AG09309 (cell line): ENCODE results near the gene HTT.

ENCODE experiments used
- DNase-seq: peaks from one replicate; pipeline ENCODE4 v3.0.0-alpha.2; 2010; ENCODE audit warnings: low read depth
- H3K4me3 ChIP-seq: 2 replicates; pipeline ENCODE4 v1.5.1; 2011; ENCODE audit warnings: mild to moderate bottlenecking, low read depth, low read length, moderate library complexity; ENCODE audit not compliant: control insufficient read depth
- CTCF ChIP-seq: IDR thresholded peaks from 2 replicates; pipeline ENCODE4 v1.5.1; 2011; ENCODE audit warnings: mild to moderate bottlenecking, low read depth, low read length, inconsistent platforms; ENCODE audit not compliant: insufficient read depth, control insufficient read depth; ENCODE audit errors: missing control alignments

HTT gene

GRCh38 chr4:3246458-3247398, 172.2 kb downstream of the HTT start:
- no peak overlapping the region for H3K4me3 ChIP-seq
- no peak for DNase-seq
- no peak for TF ChIP-seq CTCF

- DNase-seq: no peak
- H3K4me3 ChIP-seq: no peak overlapping the region
- no peak for TF ChIP-seq CTCF
Observed at GRCh38 chr4:3247399-3248177, 173.1 kb downstream of the HTT start.

GRCh38 chr4:3248178-3248480, 173.6 kb downstream of the HTT start:
- no peak for DNase-seq
- no peak for TF ChIP-seq CTCF
- H3K4me3 ChIP-seq: no peak overlapping the region

- no peak for TF ChIP-seq CTCF
- DNase-seq: no peak
- H3K4me3 ChIP-seq: no peak within 1 kb of the TSS
Observed at GRCh38 chr4:3248811-3249661, 174.6 kb downstream of the HTT start, which contains the start of gene MSANTD1. TSS of gene MSANTD1 (plus strand) at chr4:3249159. CDS start at chr4:3249223, 64 bp downstream.

- DNase-seq: no peak
- H3K4me3 ChIP-seq: no peak overlapping the region
- no peak for TF ChIP-seq CTCF
Observed at GRCh38 chr4:3249711-3250437, 175.4 kb downstream of the HTT start.
